Sigmoid colon (tissue), 7 donors: ENCODE measurements around the gene IL1RAPL2. TPM values are rescaled to one million over a fixed set of nuclear protein-coding genes. Genes with fewer than 3 reads are reported as not detected.

Experiments
- DNase-seq: peaks from one replicate; pipeline ENCODE4 v3.0.0-alpha.2; 2019
- H3K27ac ChIP-seq, 4 donors: fragments of 200-600 bp; sonication (generic); one replicate each; pipeline ENCODE4 v1.5.1; 2016 to 2019; ENCODE audit warnings: mild to moderate bottlenecking in 1 of 4
- H3K27me3 ChIP-seq, 3 donors: fragments of 200-600 bp; sonication (generic); one replicate each; pipeline ENCODE4 v1.5.1; 2019; ENCODE audit warnings: mild to moderate bottlenecking in 1 of 3
- H3K36me3 ChIP-seq, 4 donors: fragments of 200-600 bp; sonication (generic); one replicate each; pipeline ENCODE4 v1.5.1; 2016 to 2019
- H3K4me1 ChIP-seq, 4 donors: fragments of 200-600 bp; sonication (generic); one replicate each; pipeline ENCODE4 v1.5.1; 2017 to 2019
- H3K4me3 ChIP-seq, 4 donors: fragments of 200-600 bp; sonication (generic); one replicate each; pipeline ENCODE4 v1.5.1; 2017 to 2019; ENCODE audit warnings: mild to moderate bottlenecking in 2 of 4, moderate library complexity in 1 of 4
- H3K9me3 ChIP-seq, 4 donors: fragments of 200-600 bp in 3 of 4; sonication (generic) in 3 of 4; one replicate each; pipeline versions ENCODE4 v1.5.1 to v1.6.1; 2013 to 2019
- CTCF ChIP-seq, 4 experiments: fragments of 450-650 bp in 3 of 4; fragments of 200-600 bp in 1 of 4; IDR thresholded peaks; one replicate each; pipeline ENCODE4 v1.5.1; 2016 to 2019; ENCODE audit warnings: antibody characterized with exemption in 4 of 4, mild to moderate bottlenecking in 3 of 4, moderate library complexity in 2 of 4
- EP300 ChIP-seq, 4 donors: sonication (generic); formaldehyde crosslinking; IDR thresholded peaks; one replicate each; pipeline ENCODE4 v1.6.1; 2017; ENCODE audit warnings: antibody characterized with exemption in 4 of 4
- POLR2A ChIP-seq, 2 donors: fragments of 450-650 bp; IDR thresholded peaks; one replicate each; pipeline ENCODE4 v1.6.1; 2016; ENCODE audit warnings: antibody characterized with exemption in 2 of 2, mild to moderate bottlenecking in 2 of 2, moderate library complexity in 2 of 2
- POLR2AphosphoS5 ChIP-seq, 4 donors: sonication (generic); formaldehyde crosslinking; IDR thresholded peaks; one replicate each; pipeline ENCODE4 v1.6.1; 2017; ENCODE audit warnings: antibody characterized with exemption in 4 of 4
- WGBS, 2 donors: extraction: QIAGEN DNeasy Blood & Tissue Kit; methylation state at CpG; one replicate each; pipeline ENCODE4 v1.1.7; 2013; 5-methylcytosine and 5-hydroxymethylcytosine counted together
- intact Hi-C: fragments of 100-400 bp; cut with DNase I; formaldehyde crosslinking; loops from one replicate; pipeline ENCODE4 v1.15.1; 2023
- polyA plus RNA-seq, 3 donors: library from polyadenylated mRNA; stranded (reverse); fragments of 200-250 nt; gene quantifications; one replicate each; pipeline ENCODE4 v1.2.3, GENCODE V29; 2013
- total RNA-seq, 4 donors: library from RNA; depleted of rRNA; stranded (reverse); fragments of >200 nt; gene quantifications; one replicate each; pipeline ENCODE4 v1.1.0, GENCODE V29; 2016
- donor health status: healthy with polysubstance abuse.
- donor health status: Bipolar disorder and iron deficiency.
- donor health status: healthy.

The IL1RAPL2 gene
- total and polyA plus RNA-seq, 7 donors = 0.01 to 1.1 (median 0.79) TPM; not detected in 3

DNA sequence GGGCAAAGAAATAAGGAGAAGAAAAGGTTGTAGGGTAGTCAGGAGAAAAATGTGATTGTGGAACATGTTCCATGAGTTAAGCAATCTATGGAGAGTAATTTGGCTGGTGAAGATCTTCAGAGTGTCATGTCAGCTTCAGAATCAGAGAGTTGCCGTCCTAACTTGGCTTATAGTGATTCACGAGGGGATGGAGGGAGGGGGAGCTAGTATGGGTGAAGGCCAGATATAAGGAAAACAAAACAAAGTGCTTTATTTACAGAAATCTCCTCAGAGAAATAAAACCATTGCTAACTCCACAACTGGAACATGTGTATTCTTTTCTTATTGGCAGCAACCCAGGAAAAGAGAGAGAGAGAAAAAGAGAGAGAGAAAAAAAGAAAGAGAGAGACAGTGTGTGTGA is 999.9 kb downstream of the IL1RAPL2 start:
- 69 to 71% methylated on average over 2 of the region's 2 CpGs for WGBS, 2 donors

GRCh38 chrX:105567082-105567481 is 1001.1 kb downstream of the IL1RAPL2 start:
- intact Hi-C loops = no loop called here
- H3K4me3 ChIP-seq = no peak overlapping the region
- H3K4me1 ChIP-seq = no peaks in the 10 kb centered on the region
- H3K36me3 ChIP-seq = no peaks in the 10 kb centered on the region
- no peaks in the 10 kb centered on the region for H3K27me3 ChIP-seq
- TF ChIP-seq POLR2A (IDR thresholded peaks at IDR 0.05) (no peak), EP300 (IDR thresholded peaks at IDR 0.05) (no peak), CTCF (IDR thresholded peaks at IDR 0.05) (no peak), POLR2AphosphoS5 (IDR thresholded peaks at IDR 0.05) (no peak)
- H3K9me3 ChIP-seq = no peaks in the 10 kb centered on the region
- DNase-seq = no peak
- no peak overlapping the region for H3K27ac ChIP-seq

More for the DNA sequence above, 999.9 kb downstream of the IL1RAPL2 start:
- intact Hi-C loops = no loop called here
- Histone ChIP-seq H3K4me3 (no peak overlapping the region), H3K9me3 (no peaks in the 10 kb centered on the region), H3K27me3 (no peaks in the 10 kb centered on the region), H3K36me3 (no peaks in the 10 kb centered on the region), H3K27ac (no peak overlapping the region), H3K4me1 (no peaks in the 10 kb centered on the region)
- DNase-seq = no peak
- no peak for TF ChIP-seq POLR2A (IDR thresholded peaks at IDR 0.05)
- no peak for TF ChIP-seq CTCF (IDR thresholded peaks at IDR 0.05)
- TF ChIP-seq EP300 (IDR thresholded peaks at IDR 0.05) = no peak
- no peak for TF ChIP-seq POLR2AphosphoS5 (IDR thresholded peaks at IDR 0.05)

DNA sequence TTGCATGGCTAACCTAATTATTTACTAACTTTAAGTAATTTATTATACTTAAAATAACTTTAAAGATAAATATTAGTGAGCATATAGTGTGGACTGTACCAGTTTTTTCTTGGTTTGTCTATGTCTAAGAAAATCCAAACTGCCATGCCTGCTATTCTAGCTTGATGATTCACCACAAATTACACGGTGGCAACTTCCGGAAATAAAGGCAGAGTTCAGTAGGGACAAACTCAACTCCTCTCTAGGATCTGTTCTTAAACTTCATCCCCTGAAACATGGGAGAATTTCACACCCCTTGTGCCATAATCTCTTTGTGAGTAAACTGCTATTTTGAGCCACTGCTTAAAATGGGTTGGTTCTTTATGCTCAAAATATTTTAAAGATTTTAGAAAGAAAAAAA is 1042.7 kb downstream of the IL1RAPL2 start:
- Histone ChIP-seq H3K27me3 (no peaks in the 10 kb centered on the region), H3K9me3 (no peaks in the 10 kb centered on the region), H3K36me3 (no peaks in the 10 kb centered on the region), H3K4me1 (no peaks in the 10 kb centered on the region), H3K27ac (no peak overlapping the region), H3K4me3 (no peak overlapping the region)
- TF ChIP-seq CTCF (IDR thresholded peaks at IDR 0.05) = no peak
- no peak for TF ChIP-seq EP300 (IDR thresholded peaks at IDR 0.05)
- TF ChIP-seq POLR2A (IDR thresholded peaks at IDR 0.05) = no peak
- TF ChIP-seq POLR2AphosphoS5 (IDR thresholded peaks at IDR 0.05) = no peak
- intact Hi-C loops = no loop called here
- no peak for DNase-seq
- WGBS, 2 donors = 52 to 66% methylated on average over 2 of the region's 2 CpGs

GRCh38 chrX:105609530-105609929 is 1043.5 kb downstream of the IL1RAPL2 start:
- H3K27ac ChIP-seq = no peak overlapping the region
- H3K4me3 ChIP-seq = no peak overlapping the region
- DNase-seq = no peak
- H3K9me3 ChIP-seq = no peaks in the 10 kb centered on the region
- H3K4me1 ChIP-seq = no peaks in the 10 kb centered on the region
- H3K27me3 ChIP-seq = no peaks in the 10 kb centered on the region
- TF ChIP-seq POLR2A (IDR thresholded peaks at IDR 0.05) (no peak), POLR2AphosphoS5 (IDR thresholded peaks at IDR 0.05) (no peak), EP300 (IDR thresholded peaks at IDR 0.05) (no peak), CTCF (IDR thresholded peaks at IDR 0.05) (no peak)
- 89 to 95% methylated on average over 3 of the region's 3 CpGs for WGBS, 2 donors
- H3K36me3 ChIP-seq = no peaks in the 10 kb centered on the region
- intact Hi-C loops = no loop called here

- H3K4me1 ChIP-seq = no peaks in the 10 kb centered on the region
- DNase-seq = no peak
- 46 to 68% methylated on average over 2 of the region's 2 CpGs for WGBS, 2 donors
- intact Hi-C loops = no loop called here
- H3K27ac ChIP-seq = no peak overlapping the region
- no peak for TF ChIP-seq CTCF (IDR thresholded peaks at IDR 0.05)
- TF ChIP-seq EP300 (IDR thresholded peaks at IDR 0.05) = no peak
- no peak for TF ChIP-seq POLR2AphosphoS5 (IDR thresholded peaks at IDR 0.05)
- TF ChIP-seq POLR2A (IDR thresholded peaks at IDR 0.05) = no peak
- no peaks in the 10 kb centered on the region for H3K9me3 ChIP-seq
- H3K4me3 ChIP-seq = no peak overlapping the region
- H3K27me3 ChIP-seq = no peaks in the 10 kb centered on the region
- no peaks in the 10 kb centered on the region for H3K36me3 ChIP-seq
Observed at GRCh38 chrX:105610411-105610810, 1044.4 kb downstream of the IL1RAPL2 start.
